HG03457 (cell line): Measurements from ENCODE around the gene IMP4.

Source experiments
- ATAC-seq: cut with Tn5 transposase; IDR thresholded peaks from one replicate; pipeline ENCODE4 v1.9.1; 2021; ENCODE audit warnings: moderate number of reproducible peaks; ENCODE audit not compliant: unreplicated experiment

The IMP4 gene

DNA sequence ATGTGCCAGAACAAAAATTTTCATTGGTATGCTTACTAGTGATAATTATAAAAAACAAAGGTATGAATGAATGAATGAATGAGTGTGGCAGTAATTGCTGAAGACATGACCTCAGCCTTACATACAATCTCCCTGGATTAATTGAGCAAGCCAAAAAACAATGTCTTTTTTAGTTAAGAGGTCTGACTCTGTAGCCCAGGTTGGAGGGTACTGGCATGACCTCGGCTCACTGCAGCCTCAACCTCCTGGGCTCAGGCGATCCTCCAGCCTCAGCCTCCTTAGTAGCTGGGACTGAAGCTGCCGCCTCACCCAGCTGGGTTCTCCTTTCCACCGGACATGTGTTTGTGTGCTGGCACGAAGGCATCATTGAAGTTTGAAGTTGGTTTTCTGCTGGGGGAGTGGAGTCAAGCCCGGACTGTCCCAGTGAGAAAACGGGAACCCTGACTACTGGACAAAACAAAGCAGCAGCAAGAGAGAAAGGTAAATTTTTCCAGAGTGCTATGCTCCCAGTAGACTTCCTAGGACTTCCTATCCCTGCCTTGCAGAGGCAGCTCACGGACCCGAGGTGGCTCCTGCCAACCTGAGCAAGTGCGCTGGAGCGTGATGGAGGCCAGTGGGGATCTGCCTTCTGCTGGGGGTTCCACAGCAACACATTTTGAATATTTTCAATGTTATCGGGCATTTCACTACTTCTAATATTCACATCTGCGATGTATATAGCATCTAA lies 6.4 kb upstream of the IMP4 start:
- ATAC-seq: no peak

DNA sequence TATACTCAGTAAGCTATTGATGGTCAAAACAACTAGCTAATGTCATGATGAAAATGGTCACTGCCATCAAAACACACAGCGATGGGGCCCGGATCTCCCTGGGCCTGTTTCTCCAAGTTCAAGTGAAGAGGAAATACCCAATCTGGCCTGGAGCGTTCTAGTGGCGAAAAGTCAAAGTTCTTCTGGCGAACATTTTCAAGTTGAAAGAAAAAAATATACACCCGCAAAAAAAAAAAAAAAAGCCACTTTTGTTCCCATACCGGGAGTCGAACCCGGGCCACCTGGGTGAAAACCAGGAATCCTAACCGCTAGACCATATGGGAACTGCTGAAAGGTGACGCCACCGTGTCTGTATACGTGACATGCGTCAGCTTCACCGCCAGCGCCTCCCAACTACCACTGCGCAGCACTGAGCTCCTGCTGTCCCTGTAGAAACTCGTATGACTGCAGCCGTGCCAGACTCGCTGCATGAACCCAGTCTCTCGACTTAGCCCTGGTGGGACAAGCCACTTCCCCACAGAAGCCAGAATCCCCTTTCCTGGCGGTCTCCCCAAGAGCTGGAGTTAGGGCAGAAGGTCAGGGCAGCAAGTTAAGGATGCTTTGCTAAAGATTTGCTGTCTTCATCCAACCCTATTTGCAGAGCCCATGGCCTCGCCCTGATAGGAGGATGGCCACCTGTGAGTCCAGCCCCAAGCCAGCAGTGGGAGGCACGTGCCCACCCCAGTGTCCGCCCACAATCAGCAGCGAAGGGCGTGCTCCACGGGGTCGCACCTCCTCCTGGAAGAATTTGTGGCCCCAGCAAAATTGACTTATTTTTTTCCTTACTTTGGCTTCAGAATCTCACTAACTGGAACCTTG lies 5.6 kb upstream of the IMP4 start:
- ATAC-seq: no peak

DNA sequence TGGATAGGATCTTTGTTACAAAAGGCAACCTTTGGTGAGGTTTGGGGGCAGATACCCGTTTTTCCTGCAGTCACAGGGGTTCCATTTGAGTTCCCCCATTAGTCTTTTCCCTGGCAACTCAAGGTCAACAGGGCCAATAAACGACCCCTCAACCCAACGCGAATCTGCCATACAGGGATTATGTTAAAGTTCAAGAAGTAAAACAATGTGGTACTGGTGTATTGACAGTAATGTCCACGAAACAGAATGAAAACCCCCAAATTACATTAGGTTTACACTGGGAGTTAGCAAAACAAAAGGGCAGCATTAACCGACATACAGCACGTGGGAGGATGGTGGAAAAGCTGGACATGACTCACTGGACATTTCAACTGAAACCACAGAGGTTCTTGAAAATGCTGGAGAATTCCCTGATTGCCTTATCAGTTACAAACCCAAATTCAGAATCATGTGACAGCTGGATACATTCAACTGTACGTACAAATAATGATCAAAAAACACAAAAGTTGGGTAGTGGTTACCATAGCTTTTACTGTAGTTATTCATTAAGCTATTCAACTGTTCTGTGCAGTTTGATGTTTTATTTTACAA lies 4.9 kb upstream of the IMP4 start:
- no peak for ATAC-seq

DNA sequence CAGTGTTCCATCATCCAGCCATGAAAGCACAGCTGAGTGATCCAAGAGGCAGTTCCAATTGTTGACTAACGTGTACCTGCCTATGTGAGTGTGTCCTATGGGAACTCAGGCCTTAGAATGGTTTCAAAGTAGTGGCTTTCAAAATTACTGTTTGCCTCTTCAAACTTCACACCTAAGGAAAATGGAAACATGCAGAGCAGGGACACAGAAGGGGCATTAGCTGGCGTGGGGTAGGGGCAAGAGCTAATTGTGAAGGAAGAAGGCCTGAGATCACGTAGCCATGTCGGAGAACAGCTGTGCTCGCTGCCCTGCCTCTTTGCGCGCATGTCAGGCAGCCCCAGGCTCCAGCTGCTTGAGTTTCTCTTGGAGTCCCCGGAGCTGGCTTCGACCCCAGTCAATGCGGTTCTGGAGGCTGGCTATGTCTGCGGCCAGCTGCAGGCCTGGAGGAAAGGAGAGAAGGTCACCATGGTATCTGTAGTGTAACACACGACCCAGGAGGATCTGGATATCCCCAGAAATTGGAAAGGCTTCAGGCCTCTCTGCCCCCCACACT lies 3.8 kb upstream of the IMP4 start:
- ATAC-seq: no peak

DNA sequence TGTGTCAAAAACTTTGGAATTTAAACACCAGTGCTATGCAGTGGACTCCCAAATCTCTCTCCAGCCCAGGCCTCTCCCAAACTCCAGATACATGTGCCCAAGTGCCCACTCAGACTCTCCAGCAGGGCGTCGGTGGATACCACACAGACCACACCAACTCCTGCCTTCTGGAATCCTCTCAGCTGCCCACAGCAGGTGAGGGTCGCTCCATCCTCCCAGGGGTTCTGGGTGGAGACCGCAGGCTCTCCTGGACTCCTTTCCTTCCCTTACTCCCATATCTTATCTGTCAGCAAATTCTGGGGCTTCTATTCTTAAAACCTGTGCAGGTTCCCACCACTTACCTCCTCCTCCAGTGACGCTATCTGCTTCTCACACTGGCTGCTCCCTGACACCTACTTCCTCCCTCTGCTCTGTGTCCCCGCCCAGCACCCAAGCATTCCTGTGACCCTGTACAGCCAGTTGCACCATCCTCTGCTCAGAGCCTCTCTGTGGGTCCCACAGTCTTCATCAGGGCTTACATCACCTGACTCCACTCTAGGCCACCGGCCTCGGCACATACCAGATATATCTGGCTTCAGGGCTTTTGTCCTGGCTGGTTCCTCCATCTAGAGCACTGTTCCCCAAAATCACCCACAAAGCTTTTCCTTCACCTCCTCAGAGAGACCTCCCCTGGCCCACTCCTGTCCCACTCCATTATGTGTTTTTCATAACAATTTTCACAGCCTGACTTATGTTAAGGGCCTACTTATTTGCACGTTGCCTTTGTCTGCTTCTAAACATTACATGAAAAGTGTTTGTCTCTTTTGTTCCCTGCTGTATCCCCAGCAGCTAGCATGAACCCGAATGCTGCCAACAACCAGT lies 2.6 kb upstream of the IMP4 start:
- ATAC-seq: no peak

DNA sequence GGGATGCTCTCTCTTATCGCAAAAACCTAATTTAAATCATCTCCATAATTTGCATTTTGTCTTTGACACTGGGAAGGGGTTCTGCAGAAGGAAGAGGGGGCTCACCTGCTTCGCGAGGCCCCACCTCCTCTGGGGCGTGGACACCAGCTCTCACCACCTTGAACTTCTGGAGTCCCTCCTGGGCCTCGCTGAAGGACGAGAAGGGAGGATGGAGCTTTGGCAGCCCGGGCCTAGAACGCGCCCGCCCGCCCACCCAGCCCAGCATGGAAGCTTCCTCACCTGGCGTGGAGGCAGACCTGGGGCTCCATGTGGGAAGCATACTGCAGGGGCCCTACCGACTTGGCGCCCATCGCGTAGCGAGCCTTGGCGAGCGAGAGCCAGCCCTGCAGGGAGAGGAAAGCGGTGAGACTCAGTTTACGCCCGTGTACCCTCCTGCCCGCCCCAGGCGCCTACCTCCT lies 1.1 kb upstream of the IMP4 start:
- ATAC-seq: no peak

DNA sequence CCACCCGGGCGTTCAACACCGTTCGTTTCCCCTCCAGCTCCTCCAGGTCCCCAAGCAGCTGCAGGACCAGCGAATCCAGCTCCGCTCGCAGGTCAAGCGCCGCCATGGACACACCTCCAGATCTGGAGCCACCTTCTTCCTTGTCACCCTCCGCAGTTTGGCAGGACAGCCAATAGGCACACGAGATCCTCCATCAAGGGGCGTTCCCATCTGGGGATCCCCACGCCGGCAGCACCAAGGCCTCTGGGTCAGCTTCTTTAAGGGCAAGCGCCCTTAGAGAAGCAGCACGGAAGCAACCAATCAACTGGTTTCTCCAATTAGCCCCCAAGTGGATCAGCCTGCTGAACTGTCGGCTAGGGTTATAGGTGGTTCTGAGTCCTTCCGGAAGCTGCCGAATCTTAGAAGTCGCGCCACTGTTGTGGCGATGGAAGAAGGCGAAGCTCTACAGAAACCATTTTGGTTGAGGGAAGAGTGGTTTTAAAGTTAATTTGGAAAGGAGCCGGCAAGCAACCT lies 621 bp upstream of the IMP4 start:
- peak; percentile 74 for ATAC-seq

DNA sequence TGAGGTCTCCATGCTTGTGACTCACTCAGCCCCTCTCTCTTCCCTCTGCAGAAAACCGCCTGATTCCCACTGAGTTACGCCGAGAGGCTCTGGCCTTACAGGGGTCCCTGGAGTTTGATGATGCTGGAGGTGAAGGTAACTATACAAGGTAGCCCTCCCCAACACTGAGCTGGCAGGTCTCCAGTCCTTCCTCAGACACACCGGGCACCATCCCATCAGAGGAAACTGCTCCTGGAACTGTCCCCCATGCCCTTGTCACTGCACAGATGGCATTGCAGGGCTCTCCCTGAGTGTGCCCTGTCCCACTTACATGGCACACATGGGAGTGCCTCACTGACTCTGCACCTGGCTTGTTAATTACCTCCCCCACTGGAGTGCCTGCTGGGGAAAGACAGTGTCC lies 1.9 kb downstream of the IMP4 start:
- ATAC-seq: no peak

DNA sequence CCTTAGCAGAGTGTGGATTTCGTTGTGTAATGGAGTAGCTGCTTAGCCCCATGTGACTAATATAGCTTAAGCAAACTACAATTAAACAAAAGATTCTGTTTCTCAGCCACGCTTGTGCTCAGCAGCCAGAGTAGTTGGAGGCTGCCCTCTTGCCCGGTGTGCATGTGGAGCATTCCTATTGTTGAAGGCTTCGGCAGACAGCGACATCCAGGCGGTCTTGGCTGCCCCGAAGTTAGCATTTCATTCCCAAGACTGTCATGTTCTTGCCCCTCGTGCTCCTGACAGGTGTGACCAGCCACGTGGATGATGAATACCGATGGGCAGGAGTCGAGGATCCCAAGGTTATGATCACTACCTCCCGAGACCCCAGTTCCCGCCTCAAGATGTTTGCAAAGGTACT lies 2.4 kb downstream of the IMP4 start:
- no peak for ATAC-seq

DNA sequence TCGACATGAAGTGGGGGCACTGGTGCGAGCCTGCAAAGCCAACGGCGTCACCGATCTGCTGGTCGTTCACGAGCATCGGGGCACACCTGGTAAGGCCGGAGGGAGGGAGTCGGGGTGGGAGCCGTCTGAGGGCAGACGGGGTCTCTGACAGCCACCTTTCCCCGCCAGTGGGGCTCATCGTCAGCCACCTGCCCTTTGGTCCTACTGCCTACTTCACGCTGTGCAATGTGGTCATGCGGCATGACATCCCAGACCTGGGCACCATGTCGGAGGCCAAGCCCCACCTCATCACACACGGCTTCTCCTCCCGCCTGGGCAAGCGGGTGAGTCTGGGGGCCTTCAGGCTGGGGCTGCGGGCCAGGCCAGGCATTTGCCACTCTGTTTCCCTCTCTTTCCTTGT lies 2.9 kb downstream of the IMP4 start:
- ATAC-seq: no peak

DNA sequence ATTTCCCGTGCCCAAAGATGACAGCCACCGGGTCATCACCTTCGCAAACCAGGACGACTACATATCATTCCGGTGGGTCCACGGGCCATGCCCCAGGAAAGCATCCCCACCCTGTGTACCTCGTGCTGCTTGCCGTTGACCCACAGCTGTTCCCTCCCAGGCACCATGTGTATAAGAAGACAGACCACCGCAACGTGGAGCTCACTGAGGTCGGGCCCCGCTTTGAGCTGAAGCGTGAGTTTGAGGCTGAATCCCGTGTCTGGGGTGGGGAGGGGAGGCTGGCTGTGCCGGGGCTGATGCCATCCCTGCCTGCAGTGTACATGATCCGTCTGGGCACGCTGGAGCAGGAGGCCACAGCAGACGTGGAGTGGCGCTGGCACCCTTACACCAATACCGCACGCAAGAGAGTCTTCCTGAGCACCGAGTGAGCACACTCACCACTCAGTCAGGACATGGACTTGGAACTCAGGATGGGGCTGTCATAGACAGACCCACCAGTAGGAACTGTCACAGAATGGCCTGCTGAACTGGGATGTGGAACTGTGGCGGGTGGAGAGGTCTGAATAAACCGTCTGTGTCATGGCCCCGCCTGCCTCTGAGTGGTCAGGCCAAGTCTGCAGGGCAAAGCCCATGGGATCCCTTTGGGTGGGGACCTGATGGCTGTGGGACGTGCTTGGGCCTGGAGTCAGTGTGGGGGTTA lies 3.5 kb downstream of the IMP4 start:
- ATAC-seq: no peak

DNA sequence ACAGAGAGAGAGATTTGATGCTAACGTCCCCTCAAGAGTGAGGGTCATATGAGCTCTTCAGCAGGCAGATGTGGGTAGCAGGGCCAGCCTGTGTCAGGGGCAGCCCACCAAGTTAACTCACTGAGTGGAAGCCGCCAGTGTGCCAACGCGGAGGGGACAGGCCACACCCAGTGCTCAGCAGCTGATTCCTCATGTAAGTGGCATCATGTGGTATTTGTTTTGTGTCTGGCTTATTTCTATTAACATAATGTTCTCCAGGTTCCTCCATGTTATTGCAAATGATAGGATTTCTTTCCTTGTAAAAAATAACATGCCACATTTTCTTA lies 4.0 kb downstream of the IMP4 start:
- ATAC-seq: no peak

DNA sequence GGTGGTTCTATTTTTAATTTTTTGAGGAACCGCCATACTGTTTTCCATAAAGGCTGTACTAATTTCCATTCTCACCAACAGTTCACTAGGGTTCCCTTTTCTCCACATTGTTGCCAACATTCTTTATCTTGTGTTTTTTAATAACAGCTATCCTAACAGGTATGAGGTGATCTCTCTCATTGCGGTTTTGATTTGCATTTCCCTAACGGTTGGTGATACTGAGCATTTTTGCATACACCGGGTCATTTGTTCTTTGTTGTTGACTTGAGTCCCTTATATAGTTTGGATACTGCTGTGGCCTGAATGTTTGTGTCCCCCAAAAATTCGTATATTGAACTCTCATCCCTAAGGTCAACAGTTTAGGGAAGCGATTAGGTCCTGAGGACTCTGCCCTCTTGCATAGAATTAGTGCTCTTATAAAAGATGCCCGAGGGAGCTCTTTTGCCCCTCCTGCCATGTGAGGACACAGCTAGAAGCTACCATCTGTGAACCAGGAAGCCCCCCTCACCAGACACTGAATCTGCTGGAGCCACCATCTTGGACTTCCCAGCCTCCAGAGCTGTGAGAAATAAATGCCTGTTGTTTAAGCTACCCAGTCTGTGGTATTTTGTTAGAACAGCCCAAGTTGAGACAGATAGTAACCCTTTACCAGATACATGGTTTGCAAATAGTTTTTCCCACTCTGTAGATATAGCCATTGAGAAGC lies 4.7 kb downstream of the IMP4 start:
- no peak for ATAC-seq

DNA sequence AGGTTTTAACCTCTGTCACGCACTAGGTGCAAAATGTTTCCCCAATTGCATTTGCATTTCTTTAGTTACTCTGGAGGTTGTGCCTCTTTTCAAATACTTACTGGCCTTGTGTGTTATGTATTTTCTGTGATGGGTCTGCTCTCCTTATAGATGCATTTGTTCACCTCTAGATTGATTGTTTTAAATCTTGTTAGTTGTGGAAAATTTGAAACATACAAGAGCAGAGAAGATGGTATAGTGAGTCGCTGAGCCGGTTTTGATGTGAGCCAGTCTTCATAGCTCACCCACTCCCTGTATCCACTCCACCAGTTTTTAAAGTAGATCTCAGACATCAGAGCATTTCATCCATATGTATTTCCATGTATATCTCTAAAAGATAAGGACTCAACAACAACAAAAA lies 6.5 kb downstream of the IMP4 start:
- no peak for ATAC-seq

DNA sequence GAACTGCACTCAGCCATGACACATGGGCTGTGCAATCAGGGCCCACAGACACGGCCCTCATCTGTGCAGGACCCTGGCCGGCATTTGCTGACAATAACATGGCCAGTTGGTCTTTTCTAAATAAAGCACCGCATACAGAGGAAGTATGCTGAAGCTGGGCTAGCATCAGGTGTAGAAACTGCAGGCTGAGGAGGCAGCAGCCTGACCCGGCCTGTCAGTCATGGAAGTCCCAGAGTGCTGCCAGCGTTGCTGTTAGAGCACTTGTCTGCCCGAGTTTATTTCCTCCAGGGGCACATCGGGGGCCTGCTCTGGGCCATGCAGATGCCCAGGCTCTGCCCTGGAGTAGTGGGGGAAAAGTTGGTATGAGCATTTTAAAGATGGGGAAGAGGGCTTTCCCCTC lies 9.0 kb downstream of the IMP4 start:
- no peak for ATAC-seq

DNA sequence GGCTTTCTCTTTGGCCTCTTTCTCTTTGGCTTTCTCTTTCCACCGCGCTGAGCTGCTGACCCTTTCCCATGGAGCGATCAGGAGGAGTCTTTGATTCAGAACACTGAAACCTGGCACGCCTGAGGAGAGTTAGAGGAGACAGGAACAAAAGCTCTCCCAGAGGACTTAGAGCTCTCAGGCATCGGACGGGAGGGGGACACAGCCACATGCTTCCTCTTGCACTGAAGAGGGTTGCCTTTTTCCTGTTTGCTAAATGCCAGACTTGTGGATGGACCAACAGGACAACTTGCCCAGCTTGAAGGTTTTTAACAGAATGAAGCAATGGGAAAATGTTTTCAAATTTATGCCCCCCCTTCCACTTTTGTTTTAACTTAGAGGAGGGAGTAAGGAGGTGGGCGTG lies 9.5 kb downstream of the IMP4 start:
- no peak for ATAC-seq

DNA sequence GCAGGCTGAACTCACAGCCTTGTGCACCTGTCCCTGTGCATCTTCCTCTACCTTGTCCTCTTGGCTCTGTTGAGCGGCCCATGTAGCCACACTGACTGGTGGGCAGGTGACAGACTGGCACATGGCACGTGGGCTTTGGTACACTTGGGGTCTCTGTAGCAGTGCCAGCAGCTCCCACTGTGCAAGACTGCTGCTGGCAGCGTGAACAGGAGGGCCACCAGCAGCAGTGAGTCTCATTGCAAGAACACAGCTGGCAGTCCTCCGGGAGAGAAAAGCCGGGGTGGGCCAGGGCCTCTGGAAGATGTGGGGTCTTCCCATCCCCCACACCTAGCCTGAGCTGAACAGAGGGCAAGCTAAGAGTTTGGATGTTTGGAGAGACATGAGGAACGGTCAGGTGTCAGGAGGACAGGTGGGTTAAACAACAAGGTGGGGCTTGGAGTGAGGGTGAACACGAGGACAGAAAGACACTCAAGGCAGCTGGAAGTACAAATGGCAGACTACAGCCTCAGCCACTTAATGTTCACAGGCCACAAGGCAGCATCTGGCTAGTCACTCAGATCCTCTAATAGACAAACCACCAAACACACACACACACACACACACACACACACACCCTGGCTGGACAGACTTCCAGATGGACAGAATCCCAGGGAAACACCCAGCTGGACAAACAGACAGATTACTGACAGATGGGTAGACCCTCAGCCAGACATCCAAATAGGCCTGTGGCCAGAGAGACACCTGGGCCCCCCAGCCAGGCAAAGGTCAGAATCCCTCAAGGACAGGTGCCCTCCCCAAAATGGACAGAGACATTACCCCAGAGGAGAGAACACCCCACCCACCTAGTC lies 10.8 kb downstream of the IMP4 start:
- ATAC-seq: no peak

DNA sequence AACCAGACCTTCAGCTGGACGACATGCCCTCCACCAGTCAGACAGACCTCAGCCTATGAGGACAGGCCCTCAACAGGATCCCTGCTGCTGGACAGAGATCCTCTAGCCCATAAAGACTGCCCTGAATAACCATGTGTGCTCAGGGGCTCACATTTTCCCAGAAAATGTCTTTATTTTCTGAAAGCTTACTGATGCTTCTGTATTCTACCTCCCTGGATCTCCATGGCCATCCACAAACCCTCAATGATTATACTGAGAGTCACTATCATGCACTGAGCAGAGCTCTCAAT lies 11.4 kb downstream of the IMP4 start:
- ATAC-seq: no peak

DNA sequence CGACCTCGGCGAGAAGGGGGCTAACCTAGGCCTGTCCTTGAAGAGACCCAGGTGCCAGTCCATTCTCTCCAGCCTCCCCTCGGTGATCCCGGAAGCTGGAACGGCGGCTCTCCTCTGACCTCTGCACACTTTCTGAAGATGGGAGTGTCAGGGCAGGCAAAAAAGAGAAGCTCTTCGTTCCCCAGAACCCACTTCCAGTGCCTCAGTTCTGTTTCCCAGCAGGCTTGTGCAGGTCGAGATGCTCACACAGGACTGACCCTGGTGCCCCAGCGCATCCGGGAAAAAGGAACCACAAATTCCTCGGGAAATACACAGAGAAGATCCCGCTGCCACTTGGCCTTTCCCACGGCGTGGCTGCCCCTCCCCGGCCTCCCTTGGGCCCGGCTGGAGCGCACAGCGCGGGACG lies 12.5 kb downstream of the IMP4 start:
- no peak for ATAC-seq
